WTC11 (cell line): Measurements from ENCODE around the gene ERCC8. TPM values are rescaled to one million over a fixed set of nuclear protein-coding genes. Genes with fewer than 3 reads are reported as not detected.

Source experiments
- ATAC-seq: fragments of 200-7000 bp; cut with Tn5 transposase; 2 replicates; pipeline ENCODE4 v1.10.0; 2021; ENCODE audit warnings: mild to moderate bottlenecking, moderate library complexity
- CTCF ChIA-PET: fragments of 300-600 bp; sonication (Branson Sonifier 250); formaldehyde crosslinking; loops from one replicate; lab custom pipeline; 2021; ENCODE audit warnings: antibody characterized with exemption; lab: Charles Lee
- POLR2A ChIA-PET: fragments of 350-600 bp; sonication (Branson Sonifier 250); formaldehyde crosslinking; loops from one replicate; lab custom pipeline; 2021; ENCODE audit warnings: antibody characterized with exemption; lab: Charles Lee
- DNase-seq: peaks from one replicate; pipeline ENCODE4 v3.0.0; 2021; ENCODE audit warnings: low spot score
- H3K27ac Mint-ChIP-seq: 2 replicates; pipeline ENCODE4 v1.8.0; 2021; ENCODE audit warnings: mixed read lengths
- H3K27me3 Mint-ChIP-seq: 2 replicates; pipeline ENCODE4 v1.8.0; 2021; ENCODE audit warnings: low read depth, mild to moderate bottlenecking, moderate library complexity, mixed read lengths
- H3K36me3 Mint-ChIP-seq: 2 replicates; pipeline ENCODE4 v1.8.0; 2021; ENCODE audit warnings: mixed read lengths
- H3K4me1 Mint-ChIP-seq: 2 replicates; pipeline ENCODE4 v1.8.0; 2022; ENCODE audit warnings: mixed read lengths
- H3K4me3 Mint-ChIP-seq: 2 replicates; pipeline ENCODE4 v1.8.0; 2021; ENCODE audit warnings: mild to moderate bottlenecking, moderate library complexity, mixed read lengths
- H3K9me3 Mint-ChIP-seq: 2 replicates; pipeline ENCODE4 v1.8.0; 2021; ENCODE audit warnings: mixed read lengths
- CBFB ChIP-seq: sonication (generic); formaldehyde crosslinking; IDR thresholded peaks from 2 replicates; pipeline ENCODE4 v1.8.1; 2022; ENCODE audit warnings: mild to moderate bottlenecking, low read depth, missing genetic modification reagents
- CREM ChIP-seq: sonication (generic); formaldehyde crosslinking; IDR thresholded peaks from 2 replicates; pipeline ENCODE4 v1.8.1; 2022; ENCODE audit warnings: mild to moderate bottlenecking, missing genetic modification reagents, moderate library complexity
- ELF4 ChIP-seq: sonication (generic); formaldehyde crosslinking; IDR thresholded peaks from 2 replicates; pipeline ENCODE4 v1.8.1; 2022; ENCODE audit warnings: low read depth, mild to moderate bottlenecking, moderate library complexity, missing genetic modification reagents
- GRHL2 ChIP-seq: fragments of 250-450 bp; sonication (Bioruptor Pico); IDR thresholded peaks from 2 replicates; pipeline ENCODE4 v1.8.0; 2022; ENCODE audit warnings: mild to moderate bottlenecking, moderate library complexity; ENCODE audit not compliant: insufficient replicate concordance, severe bottlenecking
- GTF2I ChIP-seq: fragments of 250-450 bp; sonication (Bioruptor Pico); conservative IDR thresholded peaks from 2 replicates; pipeline ENCODE4 v1.4.0; 2021; ENCODE audit warnings: mild to moderate bottlenecking
- HMGA2 ChIP-seq: fragments of 250-450 bp; sonication (Bioruptor Pico); IDR thresholded peaks from 2 replicates; pipeline ENCODE4 v1.4.0; 2021; ENCODE audit warnings: mild to moderate bottlenecking, moderate library complexity
- MXD4 ChIP-seq: fragments of 250-450 bp; sonication (Bioruptor Pico); IDR thresholded peaks from 2 replicates; pipeline ENCODE4 v1.8.0; 2021; ENCODE audit warnings: mild to moderate bottlenecking, moderate library complexity, borderline replicate concordance
- NFE2L1 ChIP-seq: sonication (generic); formaldehyde crosslinking; IDR thresholded peaks from 2 replicates; pipeline ENCODE4 v1.8.1; 2023; ENCODE audit warnings: missing genetic modification reagents
- NR3C1 ChIP-seq: sonication (generic); formaldehyde crosslinking; conservative IDR thresholded peaks from 2 replicates; pipeline ENCODE4 v1.8.1; 2023; ENCODE audit warnings: low read depth, mild to moderate bottlenecking, missing genetic modification reagents
- SOX15 ChIP-seq: fragments of 250-450 bp; sonication (Bioruptor Pico); IDR thresholded peaks from 2 replicates; pipeline ENCODE4 v1.9.0; 2021; ENCODE audit warnings: mild to moderate bottlenecking
- TEAD1 ChIP-seq: sonication (generic); formaldehyde crosslinking; IDR thresholded peaks from 2 replicates; pipeline ENCODE4 v1.8.0; 2022; ENCODE audit warnings: mild to moderate bottlenecking, missing genetic modification reagents
- ZNF121 ChIP-seq: sonication (generic); formaldehyde crosslinking; IDR thresholded peaks from 2 replicates; pipeline ENCODE4 v1.8.0; 2023; ENCODE audit warnings: missing genetic modification reagents
- ZNF219 ChIP-seq: sonication (generic); formaldehyde crosslinking; IDR thresholded peaks from 2 replicates; pipeline ENCODE4 v1.8.0; 2023; ENCODE audit warnings: missing genetic modification reagents, mild to moderate bottlenecking, borderline replicate concordance
- ZNF317 ChIP-seq: sonication (generic); formaldehyde crosslinking; IDR thresholded peaks from 2 replicates; pipeline ENCODE4 v1.8.1; 2023; ENCODE audit warnings: low read depth, mild to moderate bottlenecking, moderate library complexity, missing genetic modification reagents, borderline replicate concordance
- total RNA-seq: library from RNA; stranded (reverse); gene quantifications from 3 replicates; pipeline ENCODE4 v1.2.3, GENCODE V29; 2021
- TF ChIP-seq, protein P1 (sequence below): sonication (generic); formaldehyde crosslinking; IDR thresholded peaks from 2 replicates; pipeline ENCODE4 v1.8.1; 2023; ENCODE audit warnings: mild to moderate bottlenecking, missing genetic modification reagents
- TF ChIP-seq, protein P2 (sequence below): fragments of 250-450 bp; sonication (Bioruptor Pico); IDR thresholded peaks from 2 replicates; pipeline ENCODE4 v2.1.2; 2022; ENCODE audit warnings: mild to moderate bottlenecking, moderate library complexity
- TF ChIP-seq, protein P3 (sequence below): sonication (generic); formaldehyde crosslinking; IDR thresholded peaks from 2 replicates; pipeline ENCODE4 v1.8.1; 2022; ENCODE audit warnings: mild to moderate bottlenecking, moderate library complexity, missing genetic modification reagents
- TF ChIP-seq, protein P4 (sequence below): fragments of 250-450 bp; sonication (Bioruptor Pico); IDR thresholded peaks from 2 replicates; pipeline ENCODE4 v1.9.0; 2021; ENCODE audit warnings: mild to moderate bottlenecking
- TF ChIP-seq, protein P5 (sequence below): sonication (generic); formaldehyde crosslinking; IDR thresholded peaks from 2 replicates; pipeline ENCODE4 v1.8.0; 2022; ENCODE audit warnings: mild to moderate bottlenecking, missing genetic modification reagents
- TF ChIP-seq, protein P6 (sequence below): sonication (generic); formaldehyde crosslinking; IDR thresholded peaks from 2 replicates; pipeline ENCODE4 v1.8.0; 2022; ENCODE audit warnings: mild to moderate bottlenecking, missing genetic modification reagents
- TF ChIP-seq, protein P7 (sequence below): fragments of 250-450 bp; sonication (Bioruptor Pico); IDR thresholded peaks from 2 replicates; pipeline ENCODE4 v1.9.0; 2021; ENCODE audit warnings: mild to moderate bottlenecking
- TF ChIP-seq, protein P8 (sequence below): sonication (generic); formaldehyde crosslinking; IDR thresholded peaks from 2 replicates; pipeline ENCODE4 v1.8.0; 2023; ENCODE audit warnings: missing genetic modification reagents

The ERCC8 gene
- total RNA-seq, 1 experiment from 2014 or later, result 14.6 TPM

DNA sequence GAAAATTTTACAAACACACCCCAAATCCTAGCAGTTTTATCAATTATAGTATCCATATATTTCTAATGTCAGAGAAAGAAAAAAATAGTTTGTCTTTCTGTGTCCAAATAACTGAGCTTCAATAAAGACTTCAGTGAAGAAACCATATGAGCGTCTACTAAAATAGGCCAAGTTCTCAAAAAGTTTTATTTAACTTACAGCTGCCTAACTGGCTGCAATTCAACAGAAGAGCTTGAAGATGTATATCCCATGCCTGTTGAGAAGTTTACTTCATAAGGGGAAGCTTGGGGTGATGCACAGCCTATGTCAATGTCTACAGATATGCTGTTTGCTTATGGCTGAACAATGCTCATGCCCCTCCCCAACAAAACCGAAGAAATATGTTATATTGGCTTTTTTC is 57.1 kb downstream of the ERCC8 start (continued):
- TF ChIP-seq, protein P1, sequence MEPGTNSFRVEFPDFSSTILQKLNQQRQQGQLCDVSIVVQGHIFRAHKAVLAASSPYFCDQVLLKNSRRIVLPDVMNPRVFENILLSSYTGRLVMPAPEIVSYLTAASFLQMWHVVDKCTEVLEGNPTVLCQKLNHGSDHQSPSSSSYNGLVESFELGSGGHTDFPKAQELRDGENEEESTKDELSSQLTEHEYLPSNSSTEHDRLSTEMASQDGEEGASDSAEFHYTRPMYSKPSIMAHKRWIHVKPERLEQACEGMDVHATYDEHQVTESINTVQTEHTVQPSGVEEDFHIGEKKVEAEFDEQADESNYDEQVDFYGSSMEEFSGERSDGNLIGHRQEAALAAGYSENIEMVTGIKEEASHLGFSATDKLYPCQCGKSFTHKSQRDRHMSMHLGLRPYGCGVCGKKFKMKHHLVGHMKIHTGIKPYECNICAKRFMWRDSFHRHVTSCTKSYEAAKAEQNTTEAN (CRISPR knock-in tag), result no peak
- TF ChIP-seq NFE2L1 (no peak), ZNF317 (CRISPR knock-in tag) (no peak), MXD4 (CRISPR knock-in tag) (no peak), HMGA2 (CRISPR knock-in tag) (no peak), CBFB (CRISPR knock-in tag) (no peak)
- TF ChIP-seq, protein P2, sequence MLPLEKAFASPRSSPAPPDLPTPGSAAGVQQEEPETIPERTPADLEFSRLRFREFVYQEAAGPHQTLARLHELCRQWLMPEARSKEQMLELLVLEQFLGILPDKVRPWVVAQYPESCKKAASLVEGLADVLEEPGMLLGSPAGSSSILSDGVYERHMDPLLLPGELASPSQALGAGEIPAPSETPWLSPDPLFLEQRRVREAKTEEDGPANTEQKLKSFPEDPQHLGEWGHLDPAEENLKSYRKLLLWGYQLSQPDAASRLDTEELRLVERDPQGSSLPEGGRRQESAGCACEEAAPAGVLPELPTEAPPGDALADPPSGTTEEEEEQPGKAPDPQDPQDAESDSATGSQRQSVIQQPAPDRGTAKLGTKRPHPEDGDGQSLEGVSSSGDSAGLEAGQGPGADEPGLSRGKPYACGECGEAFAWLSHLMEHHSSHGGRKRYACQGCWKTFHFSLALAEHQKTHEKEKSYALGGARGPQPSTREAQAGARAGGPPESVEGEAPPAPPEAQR, result no peak
- TF ChIP-seq, protein P3, sequence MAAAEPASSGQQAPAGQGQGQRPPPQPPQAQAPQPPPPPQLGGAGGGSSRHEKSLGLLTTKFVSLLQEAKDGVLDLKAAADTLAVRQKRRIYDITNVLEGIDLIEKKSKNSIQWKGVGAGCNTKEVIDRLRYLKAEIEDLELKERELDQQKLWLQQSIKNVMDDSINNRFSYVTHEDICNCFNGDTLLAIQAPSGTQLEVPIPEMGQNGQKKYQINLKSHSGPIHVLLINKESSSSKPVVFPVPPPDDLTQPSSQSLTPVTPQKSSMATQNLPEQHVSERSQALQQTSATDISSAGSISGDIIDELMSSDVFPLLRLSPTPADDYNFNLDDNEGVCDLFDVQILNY (CRISPR knock-in tag), result no peak

DNA sequence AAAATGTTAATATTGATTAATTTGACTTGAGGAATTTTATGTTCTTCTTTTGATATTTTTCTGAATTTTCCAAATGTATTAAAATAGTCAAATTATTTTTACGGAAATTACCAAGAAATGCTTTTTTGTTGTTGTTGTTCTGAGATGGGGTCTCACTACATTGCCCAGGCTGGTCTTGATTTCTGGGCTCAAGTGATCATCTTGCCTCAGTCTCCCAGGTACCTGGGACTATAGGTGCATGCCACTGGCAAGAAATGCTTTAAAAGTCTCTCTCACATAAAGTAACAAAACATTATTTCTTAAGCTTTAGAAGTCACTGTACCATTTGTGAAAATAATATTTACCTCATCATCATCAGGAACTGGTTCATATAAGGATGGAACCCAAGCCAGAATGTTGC is 57.8 kb downstream of the ERCC8 start:
- DNase-seq, result no peak
- Mint-ChIP-seq H3K36me3 (peaks cover 28% of the 10 kb centered on the region), H3K4me1 (peaks cover 12% of the 10 kb centered on the region), H3K9me3 (peaks cover 19% of the 10 kb centered on the region), H3K27me3 (no peaks in the 10 kb centered on the region), H3K4me3 (no peak overlapping the region), H3K27ac (no peak overlapping the region)
- ATAC-seq, result no peak
- ChIA-PET CTCF (no interaction called here), POLR2A (no interaction called here)
- TF ChIP-seq ELF4 (CRISPR knock-in tag) (no peak), ZNF121 (CRISPR knock-in tag) (peak; percentile 55; the same call in 1 of the 2 replicates)

DNA sequence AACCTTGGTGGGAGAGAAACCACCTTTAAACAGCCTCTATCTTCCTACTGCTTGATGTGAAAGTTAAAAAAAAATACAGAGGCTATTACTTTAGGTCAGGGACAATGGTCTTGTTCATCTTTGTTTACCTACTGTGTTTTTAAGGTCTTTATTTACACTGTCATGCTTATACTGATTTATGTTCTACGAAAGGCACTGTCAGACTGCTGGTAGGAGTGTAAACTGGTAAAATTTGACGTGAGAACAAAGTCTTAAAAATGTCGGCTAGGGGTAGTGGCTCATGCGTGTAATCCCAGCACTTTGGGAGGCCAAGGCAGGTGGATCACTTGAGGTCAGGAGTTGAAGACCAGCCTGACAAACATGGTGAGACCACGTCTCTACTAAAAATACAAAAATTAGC is 58.7 kb downstream of the ERCC8 start:
- DNase-seq (no peak), ATAC-seq (no peak)
- no peak overlapping the region for H3K27ac Mint-ChIP-seq
- no peak overlapping the region for H3K4me3 Mint-ChIP-seq
- no peaks in the 10 kb centered on the region; the same call in 1 of the 2 replicates for H3K27me3 Mint-ChIP-seq
- ChIA-PET CTCF (no interaction called here), POLR2A (no interaction called here)
- peaks cover 25% of the 10 kb centered on the region for H3K9me3 Mint-ChIP-seq
- peaks cover 4% of the 10 kb centered on the region; the same call in 1 of the 2 replicates for H3K4me1 Mint-ChIP-seq
- peaks cover 32% of the 10 kb centered on the region for H3K36me3 Mint-ChIP-seq
- TF ChIP-seq SOX15 (CRISPR knock-in tag) (no peak), NR3C1 (CRISPR knock-in tag) (no peak), ZNF219 (CRISPR knock-in tag) (no peak), GRHL2 (CRISPR knock-in tag) (no peak), CREM (no peak), ZNF121 (CRISPR knock-in tag) (no peak), GTF2I (CRISPR knock-in tag) (no peak), NFE2L1 (no peak), TEAD1 (CRISPR knock-in tag) (no peak)
- TF ChIP-seq, protein P4, sequence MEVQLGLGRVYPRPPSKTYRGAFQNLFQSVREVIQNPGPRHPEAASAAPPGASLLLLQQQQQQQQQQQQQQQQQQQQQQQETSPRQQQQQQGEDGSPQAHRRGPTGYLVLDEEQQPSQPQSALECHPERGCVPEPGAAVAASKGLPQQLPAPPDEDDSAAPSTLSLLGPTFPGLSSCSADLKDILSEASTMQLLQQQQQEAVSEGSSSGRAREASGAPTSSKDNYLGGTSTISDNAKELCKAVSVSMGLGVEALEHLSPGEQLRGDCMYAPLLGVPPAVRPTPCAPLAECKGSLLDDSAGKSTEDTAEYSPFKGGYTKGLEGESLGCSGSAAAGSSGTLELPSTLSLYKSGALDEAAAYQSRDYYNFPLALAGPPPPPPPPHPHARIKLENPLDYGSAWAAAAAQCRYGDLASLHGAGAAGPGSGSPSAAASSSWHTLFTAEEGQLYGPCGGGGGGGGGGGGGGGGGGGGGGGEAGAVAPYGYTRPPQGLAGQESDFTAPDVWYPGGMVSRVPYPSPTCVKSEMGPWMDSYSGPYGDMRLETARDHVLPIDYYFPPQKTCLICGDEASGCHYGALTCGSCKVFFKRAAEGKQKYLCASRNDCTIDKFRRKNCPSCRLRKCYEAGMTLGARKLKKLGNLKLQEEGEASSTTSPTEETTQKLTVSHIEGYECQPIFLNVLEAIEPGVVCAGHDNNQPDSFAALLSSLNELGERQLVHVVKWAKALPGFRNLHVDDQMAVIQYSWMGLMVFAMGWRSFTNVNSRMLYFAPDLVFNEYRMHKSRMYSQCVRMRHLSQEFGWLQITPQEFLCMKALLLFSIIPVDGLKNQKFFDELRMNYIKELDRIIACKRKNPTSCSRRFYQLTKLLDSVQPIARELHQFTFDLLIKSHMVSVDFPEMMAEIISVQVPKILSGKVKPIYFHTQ (CRISPR knock-in tag), result no peak
- TF ChIP-seq, protein P5, sequence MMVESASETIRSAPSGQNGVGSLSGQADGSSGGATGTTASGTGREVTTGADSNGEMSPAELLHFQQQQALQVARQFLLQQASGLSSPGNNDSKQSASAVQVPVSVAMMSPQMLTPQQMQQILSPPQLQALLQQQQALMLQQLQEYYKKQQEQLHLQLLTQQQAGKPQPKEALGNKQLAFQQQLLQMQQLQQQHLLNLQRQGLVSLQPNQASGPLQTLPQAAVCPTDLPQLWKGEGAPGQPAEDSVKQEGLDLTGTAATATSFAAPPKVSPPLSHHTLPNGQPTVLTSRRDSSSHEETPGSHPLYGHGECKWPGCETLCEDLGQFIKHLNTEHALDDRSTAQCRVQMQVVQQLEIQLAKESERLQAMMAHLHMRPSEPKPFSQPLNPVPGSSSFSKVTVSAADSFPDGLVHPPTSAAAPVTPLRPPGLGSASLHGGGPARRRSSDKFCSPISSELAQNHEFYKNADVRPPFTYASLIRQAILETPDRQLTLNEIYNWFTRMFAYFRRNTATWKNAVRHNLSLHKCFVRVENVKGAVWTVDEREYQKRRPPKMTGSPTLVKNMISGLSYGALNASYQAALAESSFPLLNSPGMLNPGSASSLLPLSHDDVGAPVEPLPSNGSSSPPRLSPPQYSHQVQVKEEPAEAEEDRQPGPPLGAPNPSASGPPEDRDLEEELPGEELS, result no peak
- TF ChIP-seq, protein P6, sequence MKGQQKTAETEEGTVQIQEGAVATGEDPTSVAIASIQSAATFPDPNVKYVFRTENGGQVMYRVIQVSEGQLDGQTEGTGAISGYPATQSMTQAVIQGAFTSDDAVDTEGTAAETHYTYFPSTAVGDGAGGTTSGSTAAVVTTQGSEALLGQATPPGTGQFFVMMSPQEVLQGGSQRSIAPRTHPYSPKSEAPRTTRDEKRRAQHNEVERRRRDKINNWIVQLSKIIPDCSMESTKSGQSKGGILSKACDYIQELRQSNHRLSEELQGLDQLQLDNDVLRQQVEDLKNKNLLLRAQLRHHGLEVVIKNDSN (CRISPR knock-in tag), result no peak
- TF ChIP-seq, protein P7, sequence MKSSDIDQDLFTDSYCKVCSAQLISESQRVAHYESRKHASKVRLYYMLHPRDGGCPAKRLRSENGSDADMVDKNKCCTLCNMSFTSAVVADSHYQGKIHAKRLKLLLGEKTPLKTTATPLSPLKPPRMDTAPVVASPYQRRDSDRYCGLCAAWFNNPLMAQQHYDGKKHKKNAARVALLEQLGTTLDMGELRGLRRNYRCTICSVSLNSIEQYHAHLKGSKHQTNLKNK, result no peak
- TF ChIP-seq, protein P8, sequence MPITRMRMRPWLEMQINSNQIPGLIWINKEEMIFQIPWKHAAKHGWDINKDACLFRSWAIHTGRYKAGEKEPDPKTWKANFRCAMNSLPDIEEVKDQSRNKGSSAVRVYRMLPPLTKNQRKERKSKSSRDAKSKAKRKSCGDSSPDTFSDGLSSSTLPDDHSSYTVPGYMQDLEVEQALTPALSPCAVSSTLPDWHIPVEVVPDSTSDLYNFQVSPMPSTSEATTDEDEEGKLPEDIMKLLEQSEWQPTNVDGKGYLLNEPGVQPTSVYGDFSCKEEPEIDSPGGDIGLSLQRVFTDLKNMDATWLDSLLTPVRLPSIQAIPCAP, result no peak
- TF ChIP-seq, protein P1 (CRISPR knock-in tag), result no peak
